OCI-M2 (cell line): ENCODE measurements around the gene MT1A.
"Not testable (repeated sequence)": the region's sequence is repeated elsewhere in the genome, so short reads cannot be mapped to it uniquely, and the experiment has no call there.

Source experiments
- DNase-seq: peaks from one replicate; lab custom pipeline; 2025; ENCODE audit not compliant: unreplicated experiment; lab: John Stamatoyannopoulos, UW

Gene MT1A

GRCh38 chr16:56610017-56610608 lies 28.4 kb upstream of the MT1A start:
- DNase-seq = no peak

GRCh38 chr16:56610609-56611111 lies 27.8 kb upstream of the MT1A start:
- DNase-seq = no peak

GRCh38 chr16:56611281-56611833 lies 27.1 kb upstream of the MT1A start:
- DNase-seq = no peak

DNA sequence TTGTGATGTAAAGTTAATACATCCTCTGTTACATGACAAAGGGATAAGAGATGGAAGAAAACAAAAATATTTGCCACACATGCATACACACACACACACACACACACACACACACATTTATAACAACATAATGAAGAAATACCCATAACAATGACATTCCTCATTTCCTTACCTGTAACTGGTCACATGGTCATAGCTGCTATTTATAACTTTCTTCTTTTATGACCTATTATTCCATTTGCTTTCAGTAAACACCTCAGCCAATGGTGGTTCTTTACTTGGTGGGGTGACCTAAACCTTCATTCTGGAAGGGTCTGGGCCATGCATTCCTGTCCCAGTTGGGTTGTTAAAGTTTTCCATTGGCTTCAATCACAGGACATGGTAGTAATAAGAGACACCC lies 24.8 kb upstream of the MT1A start:
- DNase-seq = no peak

DNA sequence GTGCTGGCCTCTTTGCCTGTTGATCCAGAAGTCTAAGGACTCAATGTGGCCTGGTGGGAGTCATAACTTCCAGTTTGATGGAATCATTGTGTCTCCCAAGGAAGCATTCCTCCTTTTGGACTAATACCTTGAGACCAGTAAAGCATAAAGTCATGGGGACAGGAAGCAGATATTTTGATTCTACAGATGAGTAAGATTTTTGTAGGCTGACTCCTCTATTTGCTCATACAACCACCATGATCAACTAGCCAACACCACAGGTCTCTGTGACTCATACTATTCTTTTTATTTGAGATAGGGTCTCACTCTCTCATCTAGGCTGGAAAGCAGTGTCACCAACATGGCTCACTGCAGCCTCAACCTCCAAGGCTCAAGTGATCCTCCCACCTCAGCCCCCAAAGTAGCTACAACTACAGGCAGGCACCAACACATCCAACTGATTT lies 23.9 kb upstream of the MT1A start:
- no peak for DNase-seq

DNA sequence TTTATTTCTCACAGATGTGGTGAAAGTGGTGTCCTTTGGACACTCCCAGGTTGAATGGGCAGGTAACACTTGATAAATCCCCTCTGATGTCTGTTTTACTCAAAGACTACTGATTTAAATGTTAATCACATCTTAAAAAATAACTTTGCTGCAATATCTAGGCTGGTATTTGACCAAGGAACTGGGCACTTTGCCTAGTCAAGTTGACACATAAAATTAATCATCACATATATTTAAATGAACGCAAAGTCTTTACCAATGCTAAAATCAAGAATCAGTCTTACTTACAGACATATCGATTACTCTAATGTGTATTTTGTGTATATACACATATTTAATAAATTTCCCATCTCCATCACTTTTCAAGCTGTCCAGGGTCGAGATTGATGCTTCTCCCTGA lies 23.1 kb upstream of the MT1A start:
- no peak for DNase-seq

- no peak for DNase-seq
Measured at GRCh38 chr16:56616608-56617211, 21.8 kb upstream of the MT1A start.

- DNase-seq = no peak
Measured at GRCh38 chr16:56617212-56618085, 21.0 kb upstream of the MT1A start.

GRCh38 chr16:56618138-56618537 lies 20.3 kb upstream of the MT1A start:
- no peak for DNase-seq

- no peak for DNase-seq
Measured at GRCh38 chr16:56620339-56620897, 18.0 kb upstream of the MT1A start.

- DNase-seq = not testable (repeated sequence)
Measured at GRCh38 chr16:56621665-56622445, 16.6 kb upstream of the MT1A start.

GRCh38 chr16:56623184-56623583 lies 15.3 kb upstream of the MT1A start:
- not testable (repeated sequence) for DNase-seq

DNA sequence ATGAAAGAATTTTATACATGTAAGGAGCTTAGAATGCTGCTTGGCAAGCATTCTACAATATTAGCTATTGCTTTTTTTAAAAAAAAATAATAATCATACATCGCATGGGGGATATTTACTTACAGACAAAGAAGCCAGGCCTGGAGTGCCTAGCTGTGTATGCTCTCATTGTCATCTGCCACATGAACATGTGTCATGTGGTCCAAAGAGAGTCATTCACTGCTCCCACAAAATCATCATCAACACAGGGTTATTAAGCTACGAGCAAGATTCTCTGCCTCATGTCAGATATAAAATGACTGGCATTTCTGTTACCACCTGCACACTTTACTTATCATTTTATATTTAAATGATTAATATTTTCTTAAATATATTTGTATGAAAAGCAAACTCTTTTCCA lies 14.8 kb upstream of the MT1A start:
- DNase-seq = no peak

DNA sequence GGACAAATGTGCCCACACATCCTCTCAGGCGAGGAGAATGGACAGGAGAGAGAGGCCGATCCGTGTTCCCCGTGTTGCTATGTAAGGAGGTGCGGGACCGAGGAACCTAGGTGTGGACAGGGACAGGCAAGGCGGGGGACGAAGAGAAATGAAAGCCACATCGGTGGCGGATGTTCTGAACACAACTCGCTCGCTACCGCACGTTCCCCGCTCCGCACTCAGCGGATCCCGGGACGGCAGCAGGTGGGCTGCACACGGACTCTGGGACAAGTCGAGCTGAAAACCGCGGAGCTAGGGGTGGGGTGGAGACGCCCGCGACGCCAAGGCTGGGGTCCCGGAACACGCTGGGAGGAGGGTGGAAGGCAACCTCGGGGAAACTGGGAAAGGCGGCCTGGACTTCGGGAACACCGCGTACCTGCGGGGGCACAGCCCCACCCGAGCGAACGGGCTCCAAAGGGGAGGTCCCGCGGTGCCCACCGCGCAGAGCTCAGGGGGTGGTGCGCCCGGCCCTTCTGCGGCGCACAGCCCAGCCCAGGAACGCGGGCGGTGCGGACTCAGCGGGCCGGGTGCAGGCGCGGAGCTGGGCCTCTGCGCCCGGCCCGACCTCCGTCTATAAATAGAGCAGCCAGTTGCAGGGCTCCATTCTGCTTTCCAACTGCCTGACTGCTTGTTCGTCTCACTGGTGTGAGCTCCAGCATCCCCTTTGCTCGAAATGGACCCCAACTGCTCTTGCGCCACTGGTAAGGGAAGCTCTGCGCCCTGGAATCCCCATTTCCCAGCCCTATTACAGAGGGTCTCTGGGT lies 13.1 kb upstream of the MT1A start, which contains the start of gene MT1E:
Gene MT1E (plus strand): TSS at position 642 of the 803 bp plus-strand sequence. CDS start 71 bp downstream, at position 713.
- DNase-seq = no peak

DNA sequence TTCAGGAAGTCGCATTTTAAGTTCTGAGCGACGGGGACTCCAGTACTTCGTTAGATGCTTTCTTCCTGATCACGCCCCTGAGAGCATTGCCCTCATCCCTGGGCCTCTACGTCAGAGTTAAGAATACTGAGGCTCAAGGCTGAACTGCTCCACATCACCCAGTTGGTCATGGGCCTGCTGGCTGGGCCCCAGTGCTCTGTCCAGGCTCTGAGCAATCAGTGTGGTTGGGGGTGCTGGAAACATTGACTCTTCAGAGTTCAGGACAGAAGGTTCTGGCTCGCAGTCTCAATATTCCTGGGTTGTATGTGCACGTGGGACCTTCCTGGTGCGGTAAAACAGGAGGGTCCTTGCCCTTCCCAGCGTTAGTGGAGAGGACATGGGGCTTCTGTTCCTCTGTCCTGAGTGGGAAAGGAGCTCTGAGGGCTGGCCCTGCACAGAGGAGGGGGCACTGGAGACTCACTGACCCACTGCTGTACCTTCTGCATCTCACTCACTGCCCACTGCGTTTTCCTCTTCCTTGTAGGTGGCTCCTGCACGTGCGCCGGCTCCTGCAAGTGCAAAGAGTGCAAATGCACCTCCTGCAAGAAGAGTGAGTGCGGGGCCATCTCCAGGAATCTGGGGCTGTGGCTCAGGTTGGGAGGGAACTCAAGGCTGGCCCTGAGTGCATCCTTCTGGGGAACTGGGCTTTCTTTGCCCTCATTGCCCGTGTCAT lies 12.4 kb upstream of the MT1A start:
- DNase-seq = no peak

DNA sequence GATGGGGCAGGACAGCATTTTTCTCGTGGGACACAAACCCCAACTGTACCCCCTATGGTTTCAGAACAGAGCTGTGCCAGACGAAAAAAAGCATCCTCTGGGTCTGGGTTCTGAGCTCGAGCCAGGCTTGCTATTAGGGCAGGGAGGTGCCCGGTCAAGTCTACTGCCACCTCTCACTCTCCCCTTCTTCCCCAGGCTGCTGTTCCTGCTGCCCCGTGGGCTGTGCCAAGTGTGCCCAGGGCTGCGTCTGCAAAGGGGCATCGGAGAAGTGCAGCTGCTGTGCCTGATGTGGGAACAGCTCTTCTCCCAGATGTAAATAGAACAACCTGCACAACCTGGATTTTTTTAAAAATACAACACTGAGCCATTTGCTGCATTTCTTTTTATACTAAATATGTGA lies 11.8 kb upstream of the MT1A start:
- DNase-seq = no peak

GRCh38 chr16:56628486-56629350 lies 9.7 kb upstream of the MT1A start:
- no peak for DNase-seq

GRCh38 chr16:56629531-56629930 lies 8.9 kb upstream of the MT1A start:
- DNase-seq = no peak
